ENCODE data around the gene RGR.

GRCh38 chr10:84204610-84205009 lies 40.2 kb upstream of the RGR start:
- TF ChIP-seq, protein P1, sequence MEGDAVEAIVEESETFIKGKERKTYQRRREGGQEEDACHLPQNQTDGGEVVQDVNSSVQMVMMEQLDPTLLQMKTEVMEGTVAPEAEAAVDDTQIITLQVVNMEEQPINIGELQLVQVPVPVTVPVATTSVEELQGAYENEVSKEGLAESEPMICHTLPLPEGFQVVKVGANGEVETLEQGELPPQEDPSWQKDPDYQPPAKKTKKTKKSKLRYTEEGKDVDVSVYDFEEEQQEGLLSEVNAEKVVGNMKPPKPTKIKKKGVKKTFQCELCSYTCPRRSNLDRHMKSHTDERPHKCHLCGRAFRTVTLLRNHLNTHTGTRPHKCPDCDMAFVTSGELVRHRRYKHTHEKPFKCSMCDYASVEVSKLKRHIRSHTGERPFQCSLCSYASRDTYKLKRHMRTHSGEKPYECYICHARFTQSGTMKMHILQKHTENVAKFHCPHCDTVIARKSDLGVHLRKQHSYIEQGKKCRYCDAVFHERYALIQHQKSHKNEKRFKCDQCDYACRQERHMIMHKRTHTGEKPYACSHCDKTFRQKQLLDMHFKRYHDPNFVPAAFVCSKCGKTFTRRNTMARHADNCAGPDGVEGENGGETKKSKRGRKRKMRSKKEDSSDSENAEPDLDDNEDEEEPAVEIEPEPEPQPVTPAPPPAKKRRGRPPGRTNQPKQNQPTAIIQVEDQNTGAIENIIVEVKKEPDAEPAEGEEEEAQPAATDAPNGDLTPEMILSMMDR (IDR thresholded peaks at IDR 0.05) = no peak
- TF ChIP-seq REST (IDR thresholded peaks at IDR 0.05; ENCODE audit: insufficient read depth in 1 of 2, low read depth in 2 of 2, low read length in 1 of 2) (no peak), POLR2AphosphoS5 (IDR thresholded peaks at IDR 0.05; ENCODE audit: low read depth, low read length) (no peak), SIN3A (IDR thresholded peaks at IDR 0.05; ENCODE audit: borderline replicate concordance, insufficient read depth, low read depth, low read length) (no peak)
